Measurements from ENCODE around the gene LTA.

GRCh38 chr6:31577579-31577966 is 5.5 kb downstream of the LTA start:
- TF ChIP-seq EZH2 (IDR thresholded peaks at IDR 0.05; ENCODE audit: low read length) = no peak
- TF ChIP-seq, protein P1, sequence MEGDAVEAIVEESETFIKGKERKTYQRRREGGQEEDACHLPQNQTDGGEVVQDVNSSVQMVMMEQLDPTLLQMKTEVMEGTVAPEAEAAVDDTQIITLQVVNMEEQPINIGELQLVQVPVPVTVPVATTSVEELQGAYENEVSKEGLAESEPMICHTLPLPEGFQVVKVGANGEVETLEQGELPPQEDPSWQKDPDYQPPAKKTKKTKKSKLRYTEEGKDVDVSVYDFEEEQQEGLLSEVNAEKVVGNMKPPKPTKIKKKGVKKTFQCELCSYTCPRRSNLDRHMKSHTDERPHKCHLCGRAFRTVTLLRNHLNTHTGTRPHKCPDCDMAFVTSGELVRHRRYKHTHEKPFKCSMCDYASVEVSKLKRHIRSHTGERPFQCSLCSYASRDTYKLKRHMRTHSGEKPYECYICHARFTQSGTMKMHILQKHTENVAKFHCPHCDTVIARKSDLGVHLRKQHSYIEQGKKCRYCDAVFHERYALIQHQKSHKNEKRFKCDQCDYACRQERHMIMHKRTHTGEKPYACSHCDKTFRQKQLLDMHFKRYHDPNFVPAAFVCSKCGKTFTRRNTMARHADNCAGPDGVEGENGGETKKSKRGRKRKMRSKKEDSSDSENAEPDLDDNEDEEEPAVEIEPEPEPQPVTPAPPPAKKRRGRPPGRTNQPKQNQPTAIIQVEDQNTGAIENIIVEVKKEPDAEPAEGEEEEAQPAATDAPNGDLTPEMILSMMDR (optimal IDR thresholded peaks at IDR 0.05 in 1 of 3, IDR thresholded peaks at IDR 0.05 in 1 of 3, conservative IDR thresholded peaks at IDR 0.05 in 1 of 3; ENCODE audit: extremely low read depth in 1 of 3, insufficient read depth in 2 of 3, low read length in 3 of 3) = no peak

All from keratinocyte (primary cell).